ENCODE results near the gene ANXA8. TPM values are rescaled to one million over a fixed set of nuclear protein-coding genes. Genes with fewer than 3 reads are reported as not detected.

Gene ANXA8
- total RNA-seq, 1 donor from 2014 or later = 1.0 TPM

DNA sequence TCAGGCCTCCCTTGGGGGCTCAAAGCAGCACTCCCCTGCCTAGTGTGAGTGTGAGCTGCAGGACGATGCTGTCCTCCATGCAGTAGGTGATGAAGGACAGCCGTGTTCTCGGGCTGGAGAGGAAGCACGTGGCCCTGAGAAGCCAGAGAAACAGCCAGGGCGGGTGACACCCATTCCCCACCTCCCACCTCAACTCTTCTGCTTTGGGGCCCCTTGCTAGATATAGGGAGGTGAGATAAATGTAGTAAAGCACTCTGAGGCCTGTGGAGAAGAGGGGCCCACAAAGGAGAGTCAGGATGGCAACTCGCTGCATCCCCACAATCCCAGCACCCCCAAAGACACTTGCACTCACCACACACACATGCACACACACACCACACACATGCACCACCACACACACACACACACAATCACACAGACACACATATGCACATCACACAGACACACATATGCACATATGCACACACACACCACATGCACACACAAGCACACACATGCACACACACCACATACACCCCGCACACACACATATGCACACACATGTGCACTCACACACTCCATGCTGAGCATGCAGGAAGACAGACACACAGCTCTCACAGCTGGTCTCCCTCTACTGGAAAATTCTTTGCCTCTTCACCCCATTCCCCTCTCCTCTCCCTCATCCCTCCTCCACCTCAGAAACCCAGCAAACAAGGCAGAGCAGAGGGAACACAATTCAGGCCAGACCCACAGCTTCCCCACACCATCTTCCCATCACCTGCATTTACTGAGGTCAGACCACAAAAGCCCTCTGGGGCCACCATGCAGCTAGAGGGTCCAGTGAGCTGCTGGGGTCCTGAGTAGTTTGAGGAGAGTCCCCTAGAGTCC, 30.5 kb downstream of the ANXA8 start:
- DNase-seq (ENCODE audit: low read depth) = no peak

DNA sequence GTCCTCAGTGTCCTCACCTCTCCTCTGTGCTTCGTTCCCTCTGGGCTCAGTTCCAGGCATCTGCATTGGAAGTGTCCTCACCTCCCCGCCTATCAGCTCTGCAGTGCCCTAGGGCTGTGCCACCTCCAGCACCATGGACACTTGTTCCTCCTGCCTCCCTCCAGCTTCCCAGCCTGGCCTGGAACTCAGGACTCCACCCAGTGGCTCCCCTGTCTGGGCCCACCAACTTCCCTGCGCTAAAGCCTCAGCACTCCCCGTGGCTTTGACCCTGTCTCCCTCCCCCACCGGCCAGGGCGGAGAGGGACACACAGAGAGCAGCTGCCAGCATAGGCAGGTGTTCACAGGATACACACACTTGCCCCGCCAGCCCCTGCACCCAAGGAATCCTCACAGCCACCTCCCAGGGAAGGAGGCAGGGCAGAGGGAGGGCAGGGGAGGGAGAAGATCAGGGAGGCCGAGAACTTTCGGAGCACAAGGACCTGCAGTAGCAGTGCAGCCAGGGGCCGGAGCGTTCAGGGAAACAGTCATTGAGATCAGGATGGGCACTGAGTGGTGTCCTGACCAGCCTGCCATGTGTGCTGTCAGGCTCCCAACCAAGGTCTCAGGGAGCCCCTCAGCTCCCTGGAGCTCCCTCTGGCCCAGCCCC, 31.3 kb downstream of the ANXA8 start:
- H3K36me3 ChIP-seq (ENCODE audit: insufficient read depth, low read length) = no peaks in the 10 kb centered on the region
- no peaks in the 10 kb centered on the region for H4K20me1 ChIP-seq (ENCODE audit: insufficient read depth, low read length)
- TF ChIP-seq, protein P1, sequence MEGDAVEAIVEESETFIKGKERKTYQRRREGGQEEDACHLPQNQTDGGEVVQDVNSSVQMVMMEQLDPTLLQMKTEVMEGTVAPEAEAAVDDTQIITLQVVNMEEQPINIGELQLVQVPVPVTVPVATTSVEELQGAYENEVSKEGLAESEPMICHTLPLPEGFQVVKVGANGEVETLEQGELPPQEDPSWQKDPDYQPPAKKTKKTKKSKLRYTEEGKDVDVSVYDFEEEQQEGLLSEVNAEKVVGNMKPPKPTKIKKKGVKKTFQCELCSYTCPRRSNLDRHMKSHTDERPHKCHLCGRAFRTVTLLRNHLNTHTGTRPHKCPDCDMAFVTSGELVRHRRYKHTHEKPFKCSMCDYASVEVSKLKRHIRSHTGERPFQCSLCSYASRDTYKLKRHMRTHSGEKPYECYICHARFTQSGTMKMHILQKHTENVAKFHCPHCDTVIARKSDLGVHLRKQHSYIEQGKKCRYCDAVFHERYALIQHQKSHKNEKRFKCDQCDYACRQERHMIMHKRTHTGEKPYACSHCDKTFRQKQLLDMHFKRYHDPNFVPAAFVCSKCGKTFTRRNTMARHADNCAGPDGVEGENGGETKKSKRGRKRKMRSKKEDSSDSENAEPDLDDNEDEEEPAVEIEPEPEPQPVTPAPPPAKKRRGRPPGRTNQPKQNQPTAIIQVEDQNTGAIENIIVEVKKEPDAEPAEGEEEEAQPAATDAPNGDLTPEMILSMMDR (IDR thresholded peaks at IDR 0.05; ENCODE audit: insufficient read depth, low read depth, low read length) = no peak
- no peak for TF ChIP-seq EZH2 (IDR thresholded peaks at IDR 0.05; ENCODE audit: insufficient read depth, low read length)
- H3K27ac Mint-ChIP-seq (ENCODE audit: unreplicated experiment) = no peak overlapping the region
- no peak overlapping the region for H2AFZ ChIP-seq (ENCODE audit: low read depth, low read length)
- no peaks in the 10 kb centered on the region for H3K27me3 ChIP-seq (ENCODE audit: insufficient read depth, low read length)
- no peaks in the 10 kb centered on the region for H3K36me3 Mint-ChIP-seq (ENCODE audit: low read depth, unreplicated experiment)
- H3K4me1 ChIP-seq (ENCODE audit: insufficient read depth, low read length) = no peaks in the 10 kb centered on the region
- no peak overlapping the region for H3K4me3 Mint-ChIP-seq (ENCODE audit: unreplicated experiment)
- peaks cover 5% of the 10 kb centered on the region for H3K9me3 Mint-ChIP-seq (ENCODE audit: unreplicated experiment)
- FAIRE-seq (no peak), DNase-seq (ENCODE audit: low read depth) (no peak)
- peaks cover 19% of the 10 kb centered on the region for H3K27me3 Mint-ChIP-seq (ENCODE audit: low read depth, unreplicated experiment)
- H3K27ac ChIP-seq (ENCODE audit: low read depth, low read length) = no peak overlapping the region
- H3K4me1 Mint-ChIP-seq (ENCODE audit: low read depth, unreplicated experiment) = peaks cover 4% of the 10 kb centered on the region
- no peaks in the 10 kb centered on the region for H3K79me2 ChIP-seq (ENCODE audit: insufficient read depth, low read length)
- H3K4me2 ChIP-seq (ENCODE audit: low read length) = no peak overlapping the region
- H3K4me3 ChIP-seq (ENCODE audit: insufficient read depth, low read depth, low read length) = no peak overlapping the region
- no peak overlapping the region for H3K9ac ChIP-seq (ENCODE audit: low read length)
- H3K9me3 ChIP-seq (ENCODE audit: insufficient read depth, low read depth, low read length) = no peaks in the 10 kb centered on the region

More for the DNA sequence above, 30.5 kb downstream of the ANXA8 start:
- peaks cover 9% of the 10 kb centered on the region for H3K4me1 Mint-ChIP-seq (ENCODE audit: low read depth, unreplicated experiment)
- no peaks in the 10 kb centered on the region for H3K36me3 Mint-ChIP-seq (ENCODE audit: low read depth, unreplicated experiment)
- Histone ChIP-seq H3K27ac (ENCODE audit: low read depth, low read length) (no peak overlapping the region), H3K9me3 (ENCODE audit: insufficient read depth, low read depth, low read length) (no peaks in the 10 kb centered on the region), H3K79me2 (ENCODE audit: insufficient read depth, low read length) (no peaks in the 10 kb centered on the region), H2AFZ (ENCODE audit: low read depth, low read length) (no peak overlapping the region), H3K9ac (ENCODE audit: low read length) (no peak overlapping the region), H3K36me3 (ENCODE audit: insufficient read depth, low read length) (no peaks in the 10 kb centered on the region), H3K27me3 (ENCODE audit: insufficient read depth, low read length) (no peaks in the 10 kb centered on the region), H3K4me3 (ENCODE audit: insufficient read depth, low read depth, low read length) (no peak overlapping the region), H3K4me1 (ENCODE audit: insufficient read depth, low read length) (peaks cover 3% of the 10 kb centered on the region), H4K20me1 (ENCODE audit: insufficient read depth, low read length) (no peaks in the 10 kb centered on the region), H3K4me2 (ENCODE audit: low read length) (no peak overlapping the region)
- H3K9me3 Mint-ChIP-seq (ENCODE audit: unreplicated experiment) = peaks cover 5% of the 10 kb centered on the region
- no peak overlapping the region for H3K4me3 Mint-ChIP-seq (ENCODE audit: unreplicated experiment)
- TF ChIP-seq EZH2 (IDR thresholded peaks at IDR 0.05; ENCODE audit: insufficient read depth, low read length) = no peak
- TF ChIP-seq, protein P1 (IDR thresholded peaks at IDR 0.05; ENCODE audit: insufficient read depth, low read depth, low read length) = no peak
- H3K27ac Mint-ChIP-seq (ENCODE audit: unreplicated experiment) = no peak overlapping the region
- H3K27me3 Mint-ChIP-seq (ENCODE audit: low read depth, unreplicated experiment) = peaks cover 19% of the 10 kb centered on the region
- no peak for FAIRE-seq
